HG03469 (cell line): Measurements from ENCODE around the gene IRF2BPL.

ENCODE experiments used
- ATAC-seq: cut with Tn5 transposase; IDR thresholded peaks from one replicate; pipeline ENCODE4 v1.9.1; 2021; ENCODE audit warnings: mild to moderate bottlenecking, moderate library complexity, moderate number of reproducible peaks; ENCODE audit not compliant: unreplicated experiment

IRF2BPL gene

DNA sequence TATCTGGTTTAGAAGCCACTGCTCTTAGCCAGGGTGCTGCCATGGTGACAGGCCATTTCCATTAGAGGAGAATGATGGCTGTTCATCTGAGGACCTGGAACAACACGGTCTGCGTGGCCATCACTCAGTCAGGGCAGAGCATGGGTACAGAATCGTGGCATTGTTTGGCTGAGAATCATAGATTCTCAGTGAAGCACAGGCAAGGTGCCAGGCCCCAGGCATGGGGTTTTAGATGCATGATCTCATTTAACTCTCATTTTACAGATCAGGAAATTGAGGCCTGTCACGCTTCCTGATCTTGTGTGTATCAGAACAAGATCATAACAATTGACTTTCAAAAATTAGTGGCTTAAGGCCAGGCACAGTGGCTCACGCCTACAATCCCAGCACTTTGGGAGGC is 26.8 kb upstream of the IRF2BPL start:
- ATAC-seq: no peak

- no peak for ATAC-seq
Observed at GRCh38 chr14:77053046-77053841, 24.7 kb upstream of the IRF2BPL start.

DNA sequence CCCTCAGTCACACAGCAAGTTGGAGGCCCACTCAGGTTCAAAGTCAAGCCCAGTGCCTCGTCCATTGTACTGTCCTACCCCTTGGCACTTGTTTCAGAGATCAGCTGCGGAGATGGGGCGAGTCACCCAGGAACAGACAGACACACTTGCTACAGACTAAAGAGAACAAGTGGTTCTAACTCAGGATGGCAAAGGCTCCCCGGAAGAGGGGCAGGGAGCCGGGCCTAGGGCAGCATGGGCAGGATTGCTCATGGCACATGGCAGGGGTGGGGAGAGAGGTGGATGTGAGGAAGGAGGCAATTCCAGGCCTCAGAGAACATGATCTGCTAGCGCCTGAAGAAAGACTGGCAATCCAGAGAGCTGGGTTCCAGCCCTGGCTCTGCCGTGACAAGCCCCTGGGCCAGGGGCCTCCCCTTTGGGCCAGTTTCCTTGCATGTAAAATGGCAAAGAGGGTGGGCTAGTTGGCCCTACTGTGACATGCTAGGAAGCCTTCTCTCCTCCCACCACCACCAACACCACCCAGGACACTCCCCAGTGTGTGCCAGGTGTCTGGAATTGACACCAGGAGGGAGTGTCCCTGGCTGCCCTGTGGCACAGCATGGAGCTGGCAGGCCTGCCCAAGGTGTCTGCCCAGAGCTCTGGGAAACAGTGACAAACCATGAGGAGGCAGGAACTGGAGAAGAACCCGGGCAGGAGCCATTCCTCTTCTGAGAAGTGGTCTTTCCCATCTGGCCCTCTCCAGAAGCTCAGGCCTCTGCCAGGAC is 24.0 kb upstream of the IRF2BPL start:
- ATAC-seq: no peak

DNA sequence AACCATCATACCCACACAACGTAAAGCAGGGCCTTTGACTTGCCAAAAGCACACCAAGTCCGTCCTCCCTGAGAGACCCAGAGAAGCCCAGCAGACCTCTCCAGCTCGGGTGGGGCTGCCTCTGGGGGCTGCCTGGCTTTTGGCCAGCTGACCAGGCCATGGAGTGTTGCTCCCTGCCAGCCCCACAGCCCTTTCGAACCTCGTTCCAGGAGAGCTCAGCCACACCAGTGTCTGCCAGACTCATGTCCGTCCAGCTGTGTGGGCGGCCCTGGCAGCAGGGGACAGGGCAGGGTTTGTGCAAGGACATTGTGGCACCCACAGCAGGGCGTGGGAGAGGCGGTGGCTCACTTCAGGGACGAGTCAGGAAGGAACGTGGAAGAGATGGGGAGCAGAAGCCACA is 22.6 kb upstream of the IRF2BPL start:
- ATAC-seq: no peak

DNA sequence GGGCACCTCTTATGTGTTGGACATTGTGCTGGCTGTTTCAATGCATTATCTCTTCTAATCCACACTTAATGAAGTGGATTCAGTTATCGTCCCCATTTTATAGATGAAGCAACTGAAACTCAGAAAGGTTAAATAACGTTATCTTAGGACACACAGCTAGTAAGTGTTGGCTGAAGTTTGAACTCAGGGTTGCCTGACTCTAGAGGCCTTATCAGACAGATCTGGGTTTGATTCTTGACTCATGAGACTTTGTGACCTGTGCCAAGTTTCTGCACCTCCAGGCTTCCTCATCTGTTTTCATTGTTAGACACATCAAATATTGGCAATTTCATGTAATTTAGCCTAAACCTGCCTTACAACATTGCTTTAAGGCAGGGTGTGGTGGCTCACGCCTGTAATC is 18.2 kb upstream of the IRF2BPL start:
- no peak for ATAC-seq

DNA sequence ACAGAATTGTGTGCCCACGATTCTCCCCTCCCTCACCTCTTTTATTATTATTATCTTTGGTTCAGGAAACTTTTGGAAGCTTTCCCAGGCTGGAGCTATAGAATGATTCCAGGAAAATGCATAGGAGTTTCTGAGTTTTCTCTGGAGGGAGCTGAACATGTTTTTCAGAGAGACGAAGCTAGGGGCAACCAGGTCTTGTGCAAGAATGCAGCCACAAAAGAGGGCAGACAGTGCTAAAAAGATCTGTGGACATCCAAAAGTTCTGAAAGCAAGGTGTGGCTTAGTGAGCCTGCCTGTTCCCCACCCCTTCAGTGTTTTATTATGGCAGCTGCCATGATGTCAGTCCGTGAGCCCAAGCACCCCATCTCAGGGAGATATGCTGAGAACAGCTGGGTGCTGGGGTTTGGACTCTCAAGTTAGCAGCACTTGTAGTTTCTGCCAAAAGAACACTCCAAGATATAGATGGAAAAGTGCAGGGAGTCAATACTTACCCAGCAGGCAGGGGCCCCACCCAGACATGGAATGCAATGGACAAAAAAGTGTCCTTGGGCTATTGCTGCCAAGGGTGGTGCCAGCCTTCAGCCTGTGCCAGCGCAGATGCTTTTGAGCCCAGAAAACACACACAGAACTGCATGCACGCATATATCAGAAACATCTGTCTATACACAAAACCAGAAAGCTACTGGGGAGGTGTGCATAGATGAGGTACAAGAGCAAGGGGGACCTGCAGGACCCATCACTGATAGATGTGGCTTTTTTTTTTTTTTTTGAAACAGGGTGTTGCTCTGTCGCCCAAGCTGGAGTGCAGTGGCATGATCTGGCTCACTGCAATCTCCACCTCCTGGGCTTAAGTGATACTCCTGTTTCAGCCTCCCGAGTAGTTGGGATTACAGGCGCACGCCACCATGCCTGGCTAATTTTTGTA is 17.0 kb upstream of the IRF2BPL start:
- no peak for ATAC-seq

DNA sequence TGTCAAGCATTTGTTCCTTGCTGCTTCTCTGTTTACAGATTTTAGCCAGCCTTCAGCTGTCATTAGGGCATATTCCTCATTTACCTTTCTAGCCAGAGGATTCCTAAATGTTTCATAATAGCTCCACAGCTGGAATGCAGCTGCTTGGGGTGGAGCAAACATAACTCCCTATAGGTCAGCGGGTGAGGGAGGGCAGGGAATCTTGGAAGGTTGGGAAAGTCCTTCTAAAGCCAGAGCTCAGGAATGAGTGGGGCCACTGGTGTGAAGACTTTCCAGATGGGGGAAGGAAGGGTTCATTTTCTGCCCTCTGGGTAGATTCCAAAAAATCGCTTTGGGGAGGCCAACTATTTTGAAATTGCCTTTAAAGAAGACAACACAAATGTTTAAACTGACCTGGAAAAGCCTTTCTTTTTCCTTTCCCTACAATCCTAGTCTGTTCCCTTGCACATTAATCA is 16.3 kb upstream of the IRF2BPL start:
- ATAC-seq: no peak

GRCh38 chr14:77043984-77044485 is 15.5 kb upstream of the IRF2BPL start:
- ATAC-seq: no peak

- no peak for ATAC-seq
Observed at GRCh38 chr14:77043177-77043983, 14.9 kb upstream of the IRF2BPL start.

DNA sequence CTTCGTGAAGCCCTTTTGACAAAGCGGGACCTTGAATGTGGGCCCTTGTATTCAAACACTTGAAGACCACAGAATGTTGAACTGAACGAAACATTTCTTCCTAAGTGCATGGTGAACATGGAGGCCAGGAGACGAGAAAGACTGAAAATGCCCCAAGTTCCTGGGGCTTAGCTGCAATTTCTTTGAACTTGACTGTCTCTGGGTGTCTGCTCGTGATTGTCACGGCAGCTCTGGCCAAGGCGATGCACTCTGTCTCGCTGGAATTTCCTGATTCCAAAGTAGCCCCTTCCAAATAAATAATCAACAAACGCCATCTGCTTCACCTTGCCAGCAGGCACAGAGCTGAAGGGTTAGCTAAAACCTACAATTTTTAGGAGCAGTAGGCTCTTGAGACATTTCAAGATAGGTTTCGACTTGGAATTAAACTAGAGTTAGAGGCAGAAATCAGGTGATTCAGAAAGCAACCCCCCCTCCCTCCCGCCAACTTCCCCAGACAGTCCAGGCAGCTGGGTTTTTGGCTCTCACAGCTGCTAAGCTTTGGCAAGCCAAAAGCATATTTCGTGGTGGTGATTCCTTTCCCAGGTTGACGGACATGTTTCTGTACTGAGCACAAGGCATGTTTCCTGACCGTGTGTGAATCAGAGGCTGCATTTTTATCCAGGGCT is 13.5 kb upstream of the IRF2BPL start:
- no peak for ATAC-seq

- no peak for ATAC-seq
Observed at GRCh38 chr14:77040741-77041653, 12.5 kb upstream of the IRF2BPL start.

- peak; percentile 55 for ATAC-seq
Observed at GRCh38 chr14:77040059-77040740, 11.7 kb upstream of the IRF2BPL start.

DNA sequence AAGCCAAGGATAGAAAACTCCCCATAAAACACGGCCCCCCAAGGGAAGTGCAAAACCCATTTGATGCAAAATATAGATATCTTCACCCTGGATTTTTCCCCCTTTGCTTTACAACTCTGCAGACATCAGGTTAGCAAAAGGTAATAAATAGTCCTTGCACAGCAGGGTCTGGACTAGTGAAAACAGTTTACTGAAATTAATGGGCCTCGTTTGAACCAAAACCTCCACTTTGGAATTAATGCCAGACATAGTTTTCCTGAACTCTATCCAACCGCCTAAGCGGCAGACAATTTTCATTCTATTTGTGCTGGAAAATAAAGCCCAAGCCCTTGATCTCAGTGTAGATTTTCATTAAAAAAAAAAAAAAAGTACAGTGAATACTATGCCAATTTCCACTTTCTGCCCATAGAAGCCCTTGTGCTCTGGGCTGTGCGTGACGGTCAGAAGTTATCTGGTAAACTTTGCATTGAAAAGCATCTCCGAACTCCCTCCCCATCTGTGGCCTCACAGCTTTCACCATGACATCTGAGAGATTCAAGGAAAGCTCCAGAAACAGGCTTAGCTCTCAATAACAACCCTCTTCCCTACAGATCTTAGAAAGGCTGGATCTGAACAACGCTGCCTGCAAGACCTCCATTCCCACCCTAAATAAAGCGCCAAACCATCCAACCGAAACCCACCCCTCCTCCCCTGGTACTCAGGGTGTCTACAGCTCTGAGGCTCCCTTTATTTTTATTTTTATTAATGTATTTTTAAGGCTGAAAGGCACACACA is 11.0 kb upstream of the IRF2BPL start:
- peak; percentile 4 for ATAC-seq

DNA sequence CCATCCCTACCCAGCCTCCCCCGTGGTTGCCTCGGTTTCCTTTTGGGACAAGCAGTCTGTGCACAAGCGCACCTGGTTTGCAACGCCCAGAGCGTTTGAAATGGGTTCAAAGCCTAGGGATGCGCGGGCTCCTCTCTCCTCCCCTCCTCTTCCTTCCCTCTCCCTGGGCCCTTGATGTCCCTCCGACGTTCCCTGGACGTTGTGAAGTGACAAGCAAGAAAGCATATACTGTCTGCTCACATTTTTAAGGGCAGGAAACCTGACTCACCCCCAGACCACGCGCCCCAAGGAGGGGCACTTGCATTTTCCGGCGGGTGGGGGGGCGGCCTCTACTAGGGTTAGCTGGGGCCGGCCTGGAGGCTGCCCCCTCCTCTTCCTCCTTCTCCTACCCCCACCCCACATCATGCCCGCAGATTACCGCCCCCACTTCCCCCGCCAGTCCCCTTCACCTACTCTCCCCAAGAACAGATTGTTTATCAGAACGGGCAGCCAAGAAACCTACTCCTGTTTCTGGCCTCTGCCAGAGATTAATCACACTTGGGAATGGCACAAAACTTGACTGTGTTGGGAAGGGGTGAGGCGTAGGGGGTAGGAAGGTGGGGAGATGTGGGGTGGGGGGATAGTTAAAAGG is 9.5 kb upstream of the IRF2BPL start:
- ATAC-seq: no peak

GRCh38 chr14:77037215-77037937 is 8.9 kb upstream of the IRF2BPL start:
- no peak for ATAC-seq
